ENCODE results near the gene EWSR1.

DNA sequence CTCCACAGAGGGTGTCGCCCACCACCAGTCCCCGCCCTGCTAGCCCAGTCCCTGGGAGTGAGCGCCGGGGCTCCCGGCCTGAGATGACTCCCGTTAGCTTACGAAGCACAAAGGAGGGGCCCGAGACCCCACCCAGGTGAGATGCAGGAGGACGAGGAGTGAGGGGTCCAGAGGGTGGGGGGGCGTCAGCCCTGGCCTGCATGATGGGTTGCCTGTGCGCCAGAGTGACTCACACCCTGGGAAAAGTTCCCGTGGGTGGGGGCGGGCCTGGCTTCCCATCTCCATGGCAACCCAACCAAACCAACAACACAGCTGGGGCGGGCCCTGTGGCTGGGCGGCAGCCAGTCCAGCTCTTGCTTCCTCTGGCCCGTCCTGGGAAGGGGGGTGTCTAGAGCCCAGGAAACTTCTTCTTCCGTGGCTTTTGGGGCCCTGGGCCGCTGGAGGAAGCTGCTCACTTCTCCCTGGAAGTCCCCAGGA, 42.8 kb downstream of the EWSR1 start:
- TF ChIP-seq YY1 (IDR thresholded peaks at IDR 0.05; ENCODE audit: low read depth) (no peak), EP300 (IDR thresholded peaks at IDR 0.05; ENCODE audit: borderline replicate concordance) (peak; percentile 46; the same call in 1 of the 2 replicates), CEBPB (IDR thresholded peaks at IDR 0.05) (no peak), RAD21 (IDR thresholded peaks at IDR 0.05; ENCODE audit: low read depth) (no peak), EGR1 (IDR thresholded peaks at IDR 0.05) (peak; percentile 83)
- TF ChIP-seq, protein P1, sequence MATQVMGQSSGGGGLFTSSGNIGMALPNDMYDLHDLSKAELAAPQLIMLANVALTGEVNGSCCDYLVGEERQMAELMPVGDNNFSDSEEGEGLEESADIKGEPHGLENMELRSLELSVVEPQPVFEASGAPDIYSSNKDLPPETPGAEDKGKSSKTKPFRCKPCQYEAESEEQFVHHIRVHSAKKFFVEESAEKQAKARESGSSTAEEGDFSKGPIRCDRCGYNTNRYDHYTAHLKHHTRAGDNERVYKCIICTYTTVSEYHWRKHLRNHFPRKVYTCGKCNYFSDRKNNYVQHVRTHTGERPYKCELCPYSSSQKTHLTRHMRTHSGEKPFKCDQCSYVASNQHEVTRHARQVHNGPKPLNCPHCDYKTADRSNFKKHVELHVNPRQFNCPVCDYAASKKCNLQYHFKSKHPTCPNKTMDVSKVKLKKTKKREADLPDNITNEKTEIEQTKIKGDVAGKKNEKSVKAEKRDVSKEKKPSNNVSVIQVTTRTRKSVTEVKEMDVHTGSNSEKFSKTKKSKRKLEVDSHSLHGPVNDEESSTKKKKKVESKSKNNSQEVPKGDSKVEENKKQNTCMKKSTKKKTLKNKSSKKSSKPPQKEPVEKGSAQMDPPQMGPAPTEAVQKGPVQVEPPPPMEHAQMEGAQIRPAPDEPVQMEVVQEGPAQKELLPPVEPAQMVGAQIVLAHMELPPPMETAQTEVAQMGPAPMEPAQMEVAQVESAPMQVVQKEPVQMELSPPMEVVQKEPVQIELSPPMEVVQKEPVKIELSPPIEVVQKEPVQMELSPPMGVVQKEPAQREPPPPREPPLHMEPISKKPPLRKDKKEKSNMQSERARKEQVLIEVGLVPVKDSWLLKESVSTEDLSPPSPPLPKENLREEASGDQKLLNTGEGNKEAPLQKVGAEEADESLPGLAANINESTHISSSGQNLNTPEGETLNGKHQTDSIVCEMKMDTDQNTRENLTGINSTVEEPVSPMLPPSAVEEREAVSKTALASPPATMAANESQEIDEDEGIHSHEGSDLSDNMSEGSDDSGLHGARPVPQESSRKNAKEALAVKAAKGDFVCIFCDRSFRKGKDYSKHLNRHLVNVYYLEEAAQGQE (IDR thresholded peaks at IDR 0.05; ENCODE audit: low read depth) = no peak
- TF ChIP-seq, protein P2, sequence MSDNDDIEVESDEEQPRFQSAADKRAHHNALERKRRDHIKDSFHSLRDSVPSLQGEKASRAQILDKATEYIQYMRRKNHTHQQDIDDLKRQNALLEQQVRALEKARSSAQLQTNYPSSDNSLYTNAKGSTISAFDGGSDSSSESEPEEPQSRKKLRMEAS (IDR thresholded peaks at IDR 0.05) = peak; percentile 26; the same call in 1 of the 2 replicates
